RWPE2 (cell line): Measurements from ENCODE around the gene ACOXL.

Source experiments
- ATAC-seq: fragments of 200-7000 bp; cut with Tn5 transposase; 3 replicates; pipeline ENCODE4 v1.9.1; 2021; ENCODE audit warnings: low read depth
- DNase-seq: peaks from one replicate; pipeline ENCODE4 v3.0.0-alpha.2; 2020; ENCODE audit warnings: low spot score
- H3K27ac ChIP-seq: fragments of 450-650 bp; 2 replicates; pipeline ENCODE4 v1.5.1; 2017; ENCODE audit warnings: mild to moderate bottlenecking; ENCODE audit not compliant: poor library complexity, severe bottlenecking
- H3K27me3 ChIP-seq: fragments of 250-450 bp; sonication (Bioruptor Pico); 2 replicates; pipeline ENCODE4 v1.5.1; 2021; ENCODE audit warnings: mild to moderate bottlenecking, moderate library complexity; ENCODE audit not compliant: insufficient read depth, poor library complexity, severe bottlenecking
- H3K36me3 ChIP-seq: fragments of 250-450 bp; sonication (Bioruptor Pico); 2 replicates; pipeline ENCODE4 v1.5.1; 2020; ENCODE audit warnings: low read depth, mild to moderate bottlenecking, moderate library complexity
- H3K4me1 ChIP-seq: fragments of 250-450 bp; sonication (Bioruptor Pico); 2 replicates; pipeline ENCODE4 v1.5.1; 2021; ENCODE audit warnings: mild to moderate bottlenecking, moderate library complexity; ENCODE audit not compliant: insufficient read depth, poor library complexity, severe bottlenecking
- H3K4me3 ChIP-seq: fragments of 250-450 bp; sonication (Bioruptor Pico); 2 replicates; pipeline ENCODE4 v1.5.1; 2021; ENCODE audit warnings: mild to moderate bottlenecking, moderate library complexity; ENCODE audit not compliant: severe bottlenecking
- H3K9me3 ChIP-seq: fragments of 250-450 bp; sonication (Bioruptor Pico); 2 replicates; pipeline ENCODE4 v1.5.1; 2021; ENCODE audit warnings: mild to moderate bottlenecking, moderate library complexity; ENCODE audit not compliant: severe bottlenecking
- CTCF ChIP-seq: fragments of 450-650 bp; IDR thresholded peaks from one replicate; pipeline ENCODE4 v1.5.1; 2017; ENCODE audit warnings: mild to moderate bottlenecking, moderate library complexity; ENCODE audit not compliant: poor library complexity, severe bottlenecking

ACOXL gene

GRCh38 chr2:110940376-110940910 is 208.1 kb downstream of the ACOXL start:
- H3K36me3 ChIP-seq, result no peaks in the 10 kb centered on the region
- no peaks in the 10 kb centered on the region for H3K9me3 ChIP-seq
- H3K27me3 ChIP-seq, result no peaks in the 10 kb centered on the region
- H3K27ac ChIP-seq, result no peak overlapping the region
- ATAC-seq, result no peak
- no peak overlapping the region for H3K4me3 ChIP-seq
- no peak for DNase-seq
- H3K4me1 ChIP-seq, result no peaks in the 10 kb centered on the region
- TF ChIP-seq CTCF, result no peak

- ATAC-seq (no peak), DNase-seq (no peak)
- H3K9me3 ChIP-seq, result no peaks in the 10 kb centered on the region
- no peak overlapping the region for H3K27ac ChIP-seq
- no peak overlapping the region for H3K4me3 ChIP-seq
- no peaks in the 10 kb centered on the region for H3K36me3 ChIP-seq
- no peaks in the 10 kb centered on the region for H3K4me1 ChIP-seq
- no peaks in the 10 kb centered on the region for H3K27me3 ChIP-seq
- no peak for TF ChIP-seq CTCF
Observed at GRCh38 chr2:110941226-110941625, 208.9 kb downstream of the ACOXL start.

- no peaks in the 10 kb centered on the region for H3K4me1 ChIP-seq
- H3K9me3 ChIP-seq, result no peaks in the 10 kb centered on the region
- TF ChIP-seq CTCF, result no peak
- DNase-seq, result no peak
- H3K27ac ChIP-seq, result no peak overlapping the region
- no peak for ATAC-seq
- H3K4me3 ChIP-seq, result no peak overlapping the region
- no peaks in the 10 kb centered on the region for H3K36me3 ChIP-seq
- H3K27me3 ChIP-seq, result no peaks in the 10 kb centered on the region
Observed at GRCh38 chr2:110943070-110943634, 210.8 kb downstream of the ACOXL start.

- DNase-seq (no peak), ATAC-seq (no peak)
- Histone ChIP-seq H3K27me3 (peaks cover 8% of the 10 kb centered on the region), H3K4me3 (no peak overlapping the region), H3K27ac (no peak overlapping the region), H3K9me3 (no peaks in the 10 kb centered on the region), H3K36me3 (no peaks in the 10 kb centered on the region), H3K4me1 (no peaks in the 10 kb centered on the region)
- no peak for TF ChIP-seq CTCF
Observed at GRCh38 chr2:110946902-110947301, 214.5 kb downstream of the ACOXL start.

- DNase-seq (no peak), ATAC-seq (no peak)
- H3K27me3 ChIP-seq, result peaks cover 11% of the 10 kb centered on the region
- no peaks in the 10 kb centered on the region for H3K9me3 ChIP-seq
- no peak overlapping the region for H3K4me3 ChIP-seq
- TF ChIP-seq CTCF, result no peak
- H3K4me1 ChIP-seq, result no peaks in the 10 kb centered on the region
- H3K36me3 ChIP-seq, result no peaks in the 10 kb centered on the region
- H3K27ac ChIP-seq, result no peak overlapping the region
Observed at GRCh38 chr2:110948027-110948674, 215.8 kb downstream of the ACOXL start.
